Endothelial cell (in vitro differentiated cells): ENCODE measurements around the gene RAC2. TPM values are rescaled to one million over a fixed set of nuclear protein-coding genes. Genes with fewer than 3 reads are reported as not detected.

Experiments used
- DNase-seq: peaks from one replicate; pipeline ENCODE4 v3.0.0; 2021; ENCODE audit warnings: low spot score
- H3K27ac Mint-ChIP-seq: one replicate; pipeline ENCODE4 v1.8.0; 2021; ENCODE audit warnings: mixed read lengths, inconsistent platforms; ENCODE audit not compliant: unreplicated experiment
- H3K27me3 Mint-ChIP-seq: one replicate; pipeline ENCODE4 v1.8.0; 2021; ENCODE audit warnings: mild to moderate bottlenecking, moderate library complexity, mixed read lengths, inconsistent platforms; ENCODE audit not compliant: unreplicated experiment
- H3K36me3 Mint-ChIP-seq: one replicate; pipeline ENCODE4 v1.8.0; 2021; ENCODE audit warnings: mild to moderate bottlenecking, low read depth, mixed read lengths, inconsistent platforms; ENCODE audit not compliant: unreplicated experiment
- H3K4me1 Mint-ChIP-seq: one replicate; pipeline ENCODE4 v1.8.0; 2021; ENCODE audit warnings: mild to moderate bottlenecking, mixed read lengths, inconsistent platforms; ENCODE audit not compliant: unreplicated experiment
- H3K4me3 Mint-ChIP-seq: one replicate; pipeline ENCODE4 v1.8.0; 2021; ENCODE audit warnings: mild to moderate bottlenecking, mixed read lengths, inconsistent platforms; ENCODE audit not compliant: unreplicated experiment
- H3K9me3 Mint-ChIP-seq: one replicate; pipeline ENCODE4 v1.8.0; 2021; ENCODE audit warnings: mixed read lengths, inconsistent platforms; ENCODE audit not compliant: unreplicated experiment
- total RNA-seq: library from RNA; stranded (reverse); fragmentation: NEBNext Ultra II Directional; extraction: Animal tissue kit (Norgen Biotek cat#: 25700); gene quantifications from one replicate; pipeline ENCODE4 v1.2.1, GENCODE V29; 2021; ENCODE audit not compliant: unreplicated experiment
- TF ChIP-seq, protein P1 (sequence below): fragments of 200-600 bp; sonication (generic); IDR thresholded peaks from one replicate; pipeline ENCODE4 v1.5.0; 2021; ENCODE audit warnings: antibody characterized with exemption; ENCODE audit not compliant: unreplicated experiment

Gene RAC2
- total RNA-seq, 1 donor from 2014 or later: 16.6 TPM

DNA sequence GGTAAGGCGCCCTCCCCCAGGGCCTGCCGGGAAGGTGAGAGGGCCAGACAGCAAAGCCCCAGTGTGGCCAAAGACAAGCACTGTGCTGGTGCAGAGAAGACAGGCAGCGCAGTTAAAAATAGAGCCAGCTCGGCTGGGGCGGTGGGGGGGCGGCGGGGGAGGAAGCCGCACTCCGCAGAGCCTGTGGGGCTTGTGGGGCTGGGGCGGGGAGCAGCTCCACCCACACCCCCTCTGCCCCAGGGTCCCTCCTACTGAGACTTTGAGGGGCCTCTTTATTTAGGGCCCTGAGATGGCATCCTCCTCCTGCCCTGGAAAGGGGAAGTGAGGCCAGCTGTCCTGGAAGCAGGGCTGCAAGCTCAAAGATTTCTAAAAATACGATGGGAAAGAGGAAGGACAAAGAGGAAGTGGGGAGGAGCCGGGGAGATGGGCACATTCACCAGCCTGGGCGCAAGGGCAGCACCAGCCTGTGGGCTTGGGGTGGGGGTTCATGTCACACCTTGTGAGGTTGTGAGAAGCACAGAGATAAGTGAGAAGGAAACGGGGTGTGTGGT, 40.8 kb upstream of the RAC2 start:
- no peak for DNase-seq
- H3K4me3 Mint-ChIP-seq: no peak overlapping the region

DNA sequence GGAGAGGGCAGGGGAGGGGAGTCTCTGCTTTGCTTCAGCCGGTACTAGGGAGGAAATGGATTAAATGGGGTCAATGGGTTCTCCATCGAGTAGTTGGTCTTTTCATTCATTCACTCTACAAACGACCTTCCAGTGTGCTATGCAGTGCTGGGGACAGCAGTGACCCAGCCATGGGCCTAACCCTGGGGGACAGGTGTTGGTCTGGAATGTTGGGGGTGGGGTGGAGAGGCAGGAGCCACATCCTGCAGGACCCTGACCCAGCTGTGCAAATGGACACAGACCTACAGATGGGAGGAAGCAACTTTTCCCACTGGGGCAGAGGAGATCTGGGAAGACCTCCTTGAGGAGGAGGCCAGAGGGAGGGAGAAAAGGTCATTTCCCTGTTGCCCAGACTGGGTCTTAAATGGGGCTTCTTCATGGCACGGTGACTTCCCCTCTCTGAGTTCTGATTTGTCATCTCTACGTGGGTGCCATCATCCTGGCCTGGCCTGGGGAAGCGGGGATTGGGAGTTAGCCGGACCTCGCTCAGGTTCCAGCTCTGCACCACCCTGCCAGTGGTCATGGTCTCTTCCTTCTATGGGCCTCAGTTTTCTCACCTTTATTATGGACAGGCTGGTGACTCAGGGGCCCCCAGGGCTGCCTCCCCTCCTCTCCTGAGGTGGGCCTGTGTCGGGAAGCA, 40.2 kb upstream of the RAC2 start:
- Mint-ChIP-seq H3K9me3 (no peaks in the 10 kb centered on the region), H3K27ac (peak overlapping the region; percentile 83), H3K27me3 (peaks cover 11% of the 10 kb centered on the region), H3K36me3 (no peaks in the 10 kb centered on the region), H3K4me1 (peaks cover 18% of the 10 kb centered on the region), H3K4me3 (no peak overlapping the region)
- no peak for DNase-seq
- TF ChIP-seq, protein P1, sequence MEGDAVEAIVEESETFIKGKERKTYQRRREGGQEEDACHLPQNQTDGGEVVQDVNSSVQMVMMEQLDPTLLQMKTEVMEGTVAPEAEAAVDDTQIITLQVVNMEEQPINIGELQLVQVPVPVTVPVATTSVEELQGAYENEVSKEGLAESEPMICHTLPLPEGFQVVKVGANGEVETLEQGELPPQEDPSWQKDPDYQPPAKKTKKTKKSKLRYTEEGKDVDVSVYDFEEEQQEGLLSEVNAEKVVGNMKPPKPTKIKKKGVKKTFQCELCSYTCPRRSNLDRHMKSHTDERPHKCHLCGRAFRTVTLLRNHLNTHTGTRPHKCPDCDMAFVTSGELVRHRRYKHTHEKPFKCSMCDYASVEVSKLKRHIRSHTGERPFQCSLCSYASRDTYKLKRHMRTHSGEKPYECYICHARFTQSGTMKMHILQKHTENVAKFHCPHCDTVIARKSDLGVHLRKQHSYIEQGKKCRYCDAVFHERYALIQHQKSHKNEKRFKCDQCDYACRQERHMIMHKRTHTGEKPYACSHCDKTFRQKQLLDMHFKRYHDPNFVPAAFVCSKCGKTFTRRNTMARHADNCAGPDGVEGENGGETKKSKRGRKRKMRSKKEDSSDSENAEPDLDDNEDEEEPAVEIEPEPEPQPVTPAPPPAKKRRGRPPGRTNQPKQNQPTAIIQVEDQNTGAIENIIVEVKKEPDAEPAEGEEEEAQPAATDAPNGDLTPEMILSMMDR: no peak

More for the DNA sequence above, 40.8 kb upstream of the RAC2 start:
- Mint-ChIP-seq H3K27ac (no peak overlapping the region), H3K27me3 (peaks cover 11% of the 10 kb centered on the region), H3K4me1 (peaks cover 18% of the 10 kb centered on the region), H3K9me3 (no peaks in the 10 kb centered on the region), H3K36me3 (no peaks in the 10 kb centered on the region)
- TF ChIP-seq, protein P1: no peak

DNA sequence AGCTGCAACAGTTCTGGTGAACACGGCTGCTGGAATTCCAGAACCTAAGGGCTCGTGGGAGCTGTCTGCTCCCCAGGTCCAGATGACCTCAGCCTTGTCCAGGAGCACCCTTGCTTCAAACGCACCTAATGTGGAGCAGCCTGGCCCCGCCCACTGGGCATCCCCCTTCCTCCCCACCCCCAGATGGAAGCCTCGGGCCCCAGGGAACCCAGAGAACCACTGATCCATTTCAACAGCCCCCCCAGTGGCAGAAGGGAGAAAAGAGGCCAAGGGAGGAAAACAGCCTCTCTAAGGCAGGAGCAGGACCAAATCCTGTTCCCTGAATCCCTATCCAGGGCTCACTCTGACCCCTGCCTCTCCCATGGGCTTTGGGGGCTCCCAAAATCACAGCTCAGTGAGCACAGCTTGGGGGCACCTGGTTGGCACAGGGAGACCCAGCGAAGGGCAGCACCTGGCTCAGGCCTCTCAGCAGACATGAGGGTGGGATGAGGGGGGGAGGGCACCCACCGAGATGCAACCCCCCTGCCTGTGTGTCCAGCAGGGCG, 39.4 kb upstream of the RAC2 start:
- no peak overlapping the region for H3K4me3 Mint-ChIP-seq
- TF ChIP-seq, protein P1: no peak
- no peak for DNase-seq
- H3K27ac Mint-ChIP-seq: no peak overlapping the region
- H3K4me1 Mint-ChIP-seq: peaks cover 18% of the 10 kb centered on the region
- H3K36me3 Mint-ChIP-seq: no peaks in the 10 kb centered on the region
- H3K9me3 Mint-ChIP-seq: no peaks in the 10 kb centered on the region
- H3K27me3 Mint-ChIP-seq: peaks cover 9% of the 10 kb centered on the region

GRCh38 chr22:37282385-37282677, 38.3 kb upstream of the RAC2 start, which contains the start of gene CYTH4:
CYTH4 (plus strand) TSS chr22:37282508; CDS start chr22:37282570, 62 bp downstream.
- no peaks in the 10 kb centered on the region for H3K36me3 Mint-ChIP-seq
- H3K4me3 Mint-ChIP-seq: no peak within 1 kb of the TSS
- H3K27ac Mint-ChIP-seq: no peak within 1 kb of the TSS
- H3K9me3 Mint-ChIP-seq: no peaks in the 10 kb centered on the region
- peaks cover 18% of the 10 kb centered on the region for H3K4me1 Mint-ChIP-seq
- DNase-seq: no peak
- H3K27me3 Mint-ChIP-seq: peaks cover 9% of the 10 kb centered on the region
- TF ChIP-seq, protein P1: no peak
